Urinary bladder (tissue), 4 donors: Measurements from ENCODE around the gene ADSL. TPM values are rescaled to one million over a fixed set of nuclear protein-coding genes. Genes with fewer than 3 reads are reported as not detected.

Source experiments
- DNase-seq: peaks from one replicate; pipeline ENCODE4 v3.0.0-alpha.2; 2015; ENCODE audit errors: extremely low spot score
- H3K27ac ChIP-seq: one replicate; pipeline ENCODE4 v1.5.1; 2013; ENCODE audit warnings: low read depth, mild to moderate bottlenecking, moderate library complexity
- H3K36me3 ChIP-seq: one replicate; pipeline ENCODE4 v1.6.1; 2013; ENCODE audit warnings: mild to moderate bottlenecking, moderate library complexity; ENCODE audit not compliant: insufficient read depth
- H3K4me1 ChIP-seq: one replicate; pipeline ENCODE4 v1.6.1; 2013; ENCODE audit warnings: mild to moderate bottlenecking, moderate library complexity; ENCODE audit not compliant: insufficient read depth
- H3K4me3 ChIP-seq: one replicate; pipeline ENCODE4 v1.5.1; 2013; ENCODE audit warnings: low read depth, low read length
- WGBS: extraction: QIAGEN DNeasy Blood & Tissue Kit; methylation state at CpG from one replicate; pipeline ENCODE4 v1.1.7; 2013; 5-methylcytosine and 5-hydroxymethylcytosine counted together
- polyA plus RNA-seq: library from polyadenylated mRNA; stranded (reverse); fragments of 200-250 nt; gene quantifications from one replicate; pipeline ENCODE4 v1.2.3, GENCODE V29; 2013
- total RNA-seq: library from RNA; depleted of rRNA; stranded (reverse); fragments of >200 nt; gene quantifications from one replicate; pipeline ENCODE4 v1.2.3, GENCODE V29; 2014
- donor health status: healthy with polysubstance abuse.
- donor health status: healthy.

ADSL gene
- total and polyA plus RNA-seq, 2 donors = 59.8 to 76.3 TPM

DNA sequence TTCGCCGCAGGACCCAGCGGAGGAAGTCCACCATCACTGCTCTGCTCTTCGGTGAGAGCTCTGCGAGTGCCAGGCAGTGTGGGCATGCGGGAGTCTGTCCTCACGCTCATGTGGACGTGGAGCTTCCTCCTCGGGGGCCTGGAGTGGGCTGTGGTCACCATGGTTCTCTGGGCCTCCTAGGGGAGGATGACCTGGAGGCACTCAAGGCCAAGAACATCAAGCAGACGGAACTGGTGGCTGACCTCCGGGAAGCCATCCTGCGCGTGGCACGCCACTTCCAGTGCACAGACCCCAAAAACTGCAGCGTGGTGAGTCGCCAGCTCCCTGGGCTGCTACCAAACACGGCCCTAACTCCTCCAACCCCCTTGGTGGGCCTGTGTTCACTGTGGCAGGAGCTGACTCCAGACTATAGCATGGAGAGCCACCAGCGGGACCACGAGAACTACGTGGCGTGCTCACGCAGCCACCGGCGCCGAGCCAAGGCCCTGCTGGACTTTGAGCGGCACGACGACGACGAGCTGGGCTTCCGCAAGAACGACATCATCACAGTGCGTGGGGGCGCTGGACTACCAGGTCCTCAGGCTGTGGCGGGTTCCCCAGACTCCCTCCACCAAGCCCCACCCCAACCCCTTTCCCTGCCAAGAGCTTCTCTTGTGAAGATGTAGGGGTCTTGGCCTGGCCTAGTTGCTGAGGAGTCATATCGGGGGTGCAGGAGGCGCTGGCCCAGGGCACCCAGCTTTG lies 60.9 kb downstream of the ADSL start:
- Histone ChIP-seq H3K27ac (no peak overlapping the region), H3K4me3 (no peak overlapping the region), H3K4me1 (no peaks in the 10 kb centered on the region), H3K36me3 (peaks cover 1% of the 10 kb centered on the region)
- DNase-seq = no peak
- 93% methylated on average over 37 of the region's 37 CpGs for WGBS

DNA sequence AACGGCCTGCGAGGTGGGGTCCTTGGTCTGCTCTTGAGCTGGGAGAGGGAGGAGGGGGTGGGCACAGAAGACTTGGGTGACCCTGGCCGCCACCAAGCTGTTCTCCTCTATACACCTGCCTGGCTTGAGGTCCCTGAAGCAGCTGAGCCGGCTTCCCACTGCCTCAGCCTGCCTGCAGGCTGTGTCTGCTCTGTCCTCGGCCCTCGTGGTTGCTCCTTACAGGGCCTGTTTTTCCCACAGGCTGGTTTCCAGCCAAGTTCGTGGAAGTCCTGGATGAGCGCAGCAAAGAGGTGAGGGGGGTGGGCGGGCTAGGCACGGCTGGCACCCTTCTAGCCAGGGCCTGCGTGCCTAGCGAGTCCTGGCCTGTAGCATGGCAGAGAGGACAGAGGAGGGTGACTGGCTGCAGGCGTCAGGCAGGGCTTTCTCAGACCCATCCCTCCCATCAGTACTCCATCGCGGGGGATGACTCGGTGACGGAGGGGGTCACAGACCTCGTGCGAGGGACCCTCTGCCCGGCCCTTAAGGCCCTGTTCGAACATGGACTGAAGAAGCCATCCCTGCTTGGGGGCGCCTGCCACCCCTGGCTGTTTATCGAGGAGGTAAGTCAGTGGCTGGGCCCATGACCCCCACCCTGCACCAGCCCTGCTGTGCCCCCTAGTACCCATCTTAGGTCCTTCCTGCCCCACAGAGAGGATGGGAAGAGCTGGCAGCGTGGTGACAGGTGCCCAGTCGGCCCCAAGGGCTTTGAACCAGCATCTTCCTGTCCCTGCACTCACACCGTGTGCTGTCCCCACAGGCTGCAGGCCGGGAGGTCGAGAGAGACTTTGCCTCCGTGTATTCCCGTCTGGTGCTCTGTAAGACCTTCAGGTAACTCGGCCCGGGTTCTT lies 61.8 kb downstream of the ADSL start:
- WGBS = 87% methylated on average over 32 of the region's 32 CpGs
- Histone ChIP-seq H3K4me3 (no peak overlapping the region), H3K27ac (no peak overlapping the region), H3K36me3 (peaks cover 1% of the 10 kb centered on the region), H3K4me1 (no peaks in the 10 kb centered on the region)
- no peak for DNase-seq

DNA sequence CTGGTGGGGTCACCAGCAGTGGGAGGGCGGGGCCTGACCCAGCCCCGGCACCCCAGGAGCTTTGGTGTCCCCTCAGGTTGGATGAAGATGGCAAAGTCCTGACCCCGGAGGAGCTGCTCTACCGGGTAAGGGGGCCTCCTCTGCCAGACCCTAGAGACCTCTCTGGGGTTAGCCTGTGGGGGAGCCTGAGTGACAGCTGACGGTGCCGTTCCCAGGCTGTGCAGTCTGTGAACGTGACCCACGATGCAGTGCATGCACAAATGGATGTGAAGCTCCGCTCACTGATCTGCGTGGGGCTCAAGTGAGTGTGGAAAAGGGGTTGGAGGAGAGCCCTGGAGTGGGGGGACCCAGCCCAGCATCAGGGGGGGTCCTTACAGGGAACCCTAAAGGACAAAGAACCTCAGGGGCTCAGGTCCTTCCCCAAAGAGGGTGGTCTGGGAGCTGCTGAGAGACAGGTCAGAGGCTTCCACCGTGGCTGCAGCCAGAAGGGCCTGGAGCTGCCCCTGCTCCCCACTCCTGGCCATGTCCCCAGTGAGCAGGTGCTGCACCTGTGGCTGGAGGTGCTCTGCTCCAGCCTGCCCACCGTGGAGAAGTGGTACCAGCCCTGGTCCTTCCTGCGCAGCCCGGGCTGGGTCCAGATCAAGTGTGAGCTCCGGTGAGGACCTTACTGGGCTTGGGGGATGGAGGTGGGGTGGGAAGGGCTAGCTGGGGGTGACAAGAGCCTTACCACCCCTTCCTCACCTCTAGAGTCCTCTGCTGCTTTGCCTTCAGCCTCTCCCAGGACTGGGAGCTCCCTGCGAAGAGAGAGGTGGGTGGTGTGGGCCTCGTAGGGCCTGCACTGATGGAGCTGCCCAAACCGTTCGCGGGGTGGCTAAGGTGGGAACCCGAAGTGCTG lies 62.7 kb downstream of the ADSL start:
- H3K27ac ChIP-seq = no peak overlapping the region

DNA sequence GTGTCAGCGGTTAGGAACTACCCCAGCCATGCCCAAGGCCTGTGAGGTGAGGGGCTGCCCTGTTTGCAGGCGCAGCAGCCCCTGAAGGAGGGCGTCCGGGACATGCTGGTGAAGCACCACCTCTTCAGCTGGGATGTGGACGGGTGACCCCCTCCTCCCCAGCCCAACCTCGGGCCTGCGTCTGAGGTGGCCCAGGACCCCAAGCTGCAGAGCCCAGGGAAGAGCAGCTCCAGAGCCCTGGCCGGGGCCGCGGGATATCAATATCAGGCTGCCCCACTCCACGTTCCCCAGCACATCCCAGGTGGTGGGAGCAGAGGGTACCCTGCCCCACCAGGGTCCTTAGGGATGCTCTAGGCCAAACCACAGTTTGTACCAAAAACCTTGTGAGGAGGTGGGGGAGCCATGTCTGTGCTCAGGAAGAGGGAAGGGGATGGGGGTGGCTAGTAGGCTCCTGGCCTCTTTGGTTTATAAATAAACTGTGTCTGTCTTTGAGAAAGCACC lies 63.4 kb downstream of the ADSL start:
- Histone ChIP-seq H3K27ac (no peak overlapping the region), H3K36me3 (peaks cover 1% of the 10 kb centered on the region), H3K4me3 (no peak overlapping the region), H3K4me1 (no peaks in the 10 kb centered on the region)
- no peak for DNase-seq
- WGBS = 91% methylated on average over 11 of the region's 11 CpGs

More for the DNA sequence above, 62.7 kb downstream of the ADSL start:
- Histone ChIP-seq H3K4me3 (no peak overlapping the region), H3K36me3 (peaks cover 1% of the 10 kb centered on the region), H3K4me1 (no peaks in the 10 kb centered on the region)
- WGBS = 88% methylated on average over 21 of the region's 21 CpGs
- DNase-seq = no peak

DNA sequence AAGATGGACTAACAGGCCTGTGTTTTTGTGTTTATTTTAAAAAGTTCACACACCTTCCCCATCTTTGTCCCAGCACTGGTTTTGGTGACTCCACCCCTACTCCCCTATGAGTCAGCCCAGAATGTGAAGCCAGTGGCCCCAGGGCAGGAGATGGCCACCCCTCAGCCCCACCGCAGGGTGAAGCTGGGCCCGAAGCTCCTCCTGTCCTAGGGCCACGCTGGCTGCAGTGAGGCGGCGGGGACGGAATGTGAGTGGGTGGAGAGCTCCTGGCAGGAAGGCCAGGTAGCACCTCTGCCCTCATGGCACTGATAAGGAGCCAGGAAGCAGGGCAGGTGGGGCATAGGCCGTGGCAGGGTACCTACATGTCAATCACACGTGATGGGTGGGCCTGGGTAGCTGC lies 64.0 kb downstream of the ADSL start:
- no peak for DNase-seq
- H3K4me3 ChIP-seq = no peak overlapping the region
- no peaks in the 10 kb centered on the region for H3K4me1 ChIP-seq
- no peak overlapping the region for H3K27ac ChIP-seq
- 88% methylated on average over 8 of the region's 8 CpGs for WGBS
- peaks cover 1% of the 10 kb centered on the region for H3K36me3 ChIP-seq

DNA sequence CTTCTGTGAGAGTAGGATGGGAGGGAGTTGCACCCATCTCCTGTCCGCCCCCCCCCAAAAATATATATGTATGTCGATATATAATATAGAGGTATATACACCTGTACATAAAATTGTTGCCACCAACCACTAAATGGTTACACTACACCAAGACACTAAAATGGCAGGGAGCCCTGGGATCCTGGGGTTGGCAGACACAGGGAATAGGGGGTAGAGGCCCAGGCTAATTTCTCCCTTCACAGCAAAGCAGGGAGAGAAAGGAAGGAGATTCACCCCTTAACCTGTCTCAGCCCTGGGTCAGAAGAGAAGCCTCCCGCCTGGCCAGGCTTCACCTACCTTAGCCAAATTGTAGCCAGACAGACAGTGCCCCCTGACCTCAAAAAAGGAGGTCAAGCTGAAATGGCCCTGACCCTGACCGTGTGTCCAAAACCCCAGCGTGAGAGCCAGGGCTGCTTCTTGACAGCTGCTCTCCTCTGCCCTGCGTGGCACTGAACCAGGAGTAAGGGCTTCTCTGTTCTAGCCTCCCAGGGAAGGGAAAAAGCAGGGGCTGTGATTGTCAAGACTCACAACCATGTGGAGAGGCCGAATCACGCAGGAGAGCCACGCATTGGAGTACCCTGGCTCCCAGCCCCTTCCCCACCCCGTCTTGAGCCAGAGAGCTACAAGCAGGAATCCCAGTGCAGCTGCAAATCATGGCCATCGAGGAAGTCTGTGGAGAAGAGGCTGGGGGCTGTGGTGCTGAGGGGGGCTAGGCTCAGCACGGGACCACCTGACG lies 64.6 kb downstream of the ADSL start:
- DNase-seq = no peak
- Histone ChIP-seq H3K36me3 (peaks cover 1% of the 10 kb centered on the region), H3K4me3 (no peak overlapping the region), H3K27ac (no peak overlapping the region), H3K4me1 (no peaks in the 10 kb centered on the region)
- 85% methylated on average over 13 of the region's 13 CpGs for WGBS

DNA sequence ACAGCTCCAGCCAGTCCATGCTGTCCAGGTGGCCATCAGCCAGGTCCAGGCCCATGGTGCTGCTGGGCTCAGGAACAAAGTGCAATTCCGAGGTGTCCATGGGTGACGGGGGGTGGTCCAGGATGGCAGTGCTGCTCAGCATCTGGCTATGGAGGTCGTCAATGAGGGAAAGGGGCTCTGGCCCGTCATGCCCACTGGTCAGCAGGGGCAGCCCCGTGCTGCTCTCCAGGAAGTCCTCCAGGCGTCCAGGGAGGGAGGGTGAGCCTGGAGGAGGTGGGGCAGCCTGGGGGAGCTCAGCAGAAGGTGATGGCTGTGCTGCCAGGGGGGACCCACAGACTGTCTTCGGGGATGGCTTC lies 65.2 kb downstream of the ADSL start:
- no peak overlapping the region for H3K27ac ChIP-seq
- no peaks in the 10 kb centered on the region for H3K4me1 ChIP-seq
- DNase-seq = no peak
- peaks cover 3% of the 10 kb centered on the region for H3K36me3 ChIP-seq
- H3K4me3 ChIP-seq = no peak overlapping the region
- WGBS = 77% methylated on average over 7 of the region's 7 CpGs

DNA sequence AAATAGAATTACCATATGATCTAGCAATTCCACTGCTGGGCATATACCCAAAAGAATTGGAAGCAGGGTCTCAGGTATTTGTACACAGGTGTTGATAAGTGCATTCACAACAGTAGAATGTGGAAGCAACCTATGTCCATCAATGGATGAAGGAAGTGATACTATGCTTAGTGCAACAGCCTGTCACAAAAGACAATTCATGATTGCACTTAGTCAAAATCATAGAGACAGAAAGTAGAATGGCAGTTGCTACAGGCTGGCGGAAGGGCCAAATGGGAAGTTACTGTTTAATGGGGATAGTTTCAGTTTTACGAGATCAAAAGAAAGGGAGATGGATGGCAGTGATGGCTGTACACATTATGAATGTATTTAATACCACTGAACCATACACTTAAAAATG lies 66.1 kb downstream of the ADSL start:
- H3K4me3 ChIP-seq = no peak overlapping the region
- peaks cover 3% of the 10 kb centered on the region for H3K36me3 ChIP-seq
- no peak for DNase-seq
- WGBS = 92% methylated on average over 2 of the region's 2 CpGs
- H3K4me1 ChIP-seq = no peaks in the 10 kb centered on the region
- H3K27ac ChIP-seq = no peak overlapping the region

DNA sequence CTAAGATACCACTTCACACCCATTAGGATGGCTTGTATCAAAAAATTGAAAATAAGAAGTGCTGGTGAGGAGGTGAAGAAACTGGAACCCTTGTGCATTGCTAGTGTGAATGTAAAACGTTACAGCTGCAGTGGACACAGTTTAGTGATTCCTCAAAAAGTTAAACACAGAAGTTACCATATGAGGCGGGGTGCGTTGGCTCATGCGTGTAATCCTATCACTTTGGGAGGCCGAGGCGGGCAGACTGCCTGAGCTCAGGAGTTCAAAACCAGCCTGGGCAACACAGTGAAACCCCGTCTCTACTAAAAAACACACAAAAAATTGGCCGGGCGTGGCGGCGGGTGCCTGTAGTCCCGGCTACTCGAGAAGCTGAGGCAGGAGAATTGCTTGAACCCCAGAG lies 67.6 kb downstream of the ADSL start:
- H3K4me1 ChIP-seq = no peaks in the 10 kb centered on the region
- H3K27ac ChIP-seq = no peak overlapping the region
- DNase-seq = no peak
- 57% methylated on average over 13 of the region's 13 CpGs for WGBS
- H3K4me3 ChIP-seq = no peak overlapping the region
- H3K36me3 ChIP-seq = peaks cover 3% of the 10 kb centered on the region

DNA sequence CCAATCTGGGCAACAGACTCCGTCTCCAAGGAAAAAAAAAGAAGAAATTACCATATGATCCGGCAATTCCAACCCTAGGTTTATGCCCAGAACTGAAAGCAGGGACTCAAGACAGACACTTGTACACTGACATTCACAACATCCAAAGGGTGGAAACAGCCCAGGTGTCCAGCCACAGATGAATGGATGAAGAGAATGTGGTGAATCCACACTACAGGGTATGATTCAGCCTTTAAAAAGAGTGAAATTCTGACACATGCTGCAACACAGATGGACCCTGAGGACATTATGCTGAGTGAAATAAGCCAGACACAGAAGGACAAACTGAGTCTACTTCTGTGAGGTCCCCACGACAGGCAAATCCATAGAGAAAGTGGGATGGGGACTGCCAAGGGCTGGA lies 68.0 kb downstream of the ADSL start:
- 52% methylated on average over 3 of the region's 3 CpGs for WGBS
- peaks cover 3% of the 10 kb centered on the region for H3K36me3 ChIP-seq
- H3K27ac ChIP-seq = no peak overlapping the region

DNA sequence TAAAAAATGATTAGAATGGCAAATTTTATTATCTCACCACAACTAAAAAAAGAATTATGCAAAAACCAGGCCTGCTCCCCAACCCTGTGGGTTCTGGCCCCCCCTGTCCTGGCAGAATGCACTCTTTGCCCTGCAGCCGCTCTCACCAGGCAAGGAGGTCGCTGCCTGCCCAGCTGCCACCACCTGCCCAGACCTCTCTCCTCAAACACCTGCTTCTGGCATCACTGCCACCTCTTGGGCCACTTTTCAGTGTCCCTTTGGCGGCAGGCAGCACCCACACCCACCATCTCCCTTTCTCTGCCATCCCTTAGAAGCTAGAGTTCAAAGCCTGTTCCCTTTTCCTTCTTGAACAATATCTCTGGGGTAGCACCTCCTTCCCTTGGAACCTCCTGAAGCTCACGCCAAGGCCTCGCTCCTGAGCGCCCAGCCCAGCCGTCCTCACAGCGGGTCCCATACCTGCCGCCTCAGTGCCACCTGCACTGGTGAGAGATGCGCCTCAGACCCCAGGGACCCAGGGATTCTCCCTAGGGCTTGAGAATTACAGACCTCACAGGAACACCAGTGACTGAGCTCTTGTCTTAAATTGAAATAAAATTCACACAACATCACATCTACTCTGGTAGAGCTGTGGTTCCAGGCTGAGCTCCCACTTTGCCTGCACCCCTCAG lies 68.7 kb downstream of the ADSL start:
- WGBS = 96% methylated on average over 10 of the region's 10 CpGs
- H3K27ac ChIP-seq = no peak overlapping the region
- DNase-seq = no peak
- H3K4me1 ChIP-seq = no peaks in the 10 kb centered on the region
- no peak overlapping the region for H3K4me3 ChIP-seq
- H3K36me3 ChIP-seq = peaks cover 1% of the 10 kb centered on the region

More for the DNA sequence above, 68.0 kb downstream of the ADSL start:
- no peak overlapping the region for H3K4me3 ChIP-seq
- H3K4me1 ChIP-seq = no peaks in the 10 kb centered on the region
- DNase-seq = no peak

DNA sequence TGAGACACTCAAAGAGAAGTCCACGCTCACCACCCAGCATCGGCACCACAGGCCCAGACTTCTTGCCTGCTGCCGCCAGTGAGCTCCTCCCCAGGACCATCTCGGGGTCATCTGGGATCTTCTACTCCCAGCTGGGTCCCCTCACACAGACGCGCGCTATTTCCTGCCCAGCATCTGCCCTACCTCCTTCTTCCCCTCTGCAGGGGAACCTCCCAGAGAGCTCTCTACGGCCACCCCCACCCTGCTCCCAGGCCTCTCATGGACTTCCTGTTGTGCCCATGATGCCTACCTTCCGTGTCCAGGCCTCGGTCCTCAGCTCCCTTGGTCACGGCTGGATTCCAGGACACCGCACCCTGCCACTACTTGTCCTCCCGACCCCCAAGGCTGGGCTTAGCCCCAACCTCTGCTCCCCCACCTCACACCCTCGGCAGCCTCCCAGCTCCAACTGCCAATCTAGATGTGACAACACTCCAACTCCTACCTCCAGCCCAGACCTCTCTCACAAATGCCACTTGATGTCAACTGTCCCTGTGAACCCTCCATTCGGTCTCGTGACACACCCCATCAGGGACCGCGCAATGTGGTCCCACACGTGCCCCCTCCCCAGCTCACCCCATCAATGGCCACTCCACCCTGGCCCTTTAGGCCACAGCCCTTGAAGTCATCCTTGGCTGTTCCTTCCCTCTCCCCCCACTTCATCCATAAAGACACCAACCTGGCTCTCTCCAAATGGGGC lies 69.4 kb downstream of the ADSL start:
- DNase-seq = no peak
- H3K4me3 ChIP-seq = no peak overlapping the region
- WGBS = 58% methylated on average over 19 of the region's 19 CpGs
- no peaks in the 10 kb centered on the region for H3K4me1 ChIP-seq
- no peak overlapping the region for H3K27ac ChIP-seq
- H3K36me3 ChIP-seq = peaks cover 1% of the 10 kb centered on the region
